ENCODE data around the gene EDA.

Gene EDA

GRCh38 chrX:70016513-70016912 is 400.6 kb downstream of the EDA start:
- H3K27me3 ChIP-seq (ENCODE audit: insufficient read depth, poor library complexity, severe bottlenecking) = no peaks in the 10 kb centered on the region
- ATAC-seq (ENCODE audit: low read depth) (no peak), DNase-seq (ENCODE audit: low spot score) (no peak)
- H3K27ac ChIP-seq (ENCODE audit: poor library complexity, severe bottlenecking) = no peak overlapping the region
- TF ChIP-seq CTCF (IDR thresholded peaks at IDR 0.05; ENCODE audit: poor library complexity, severe bottlenecking) = no peak
- H3K36me3 ChIP-seq (ENCODE audit: low read depth) = no peaks in the 10 kb centered on the region
- no peak overlapping the region for H3K4me3 ChIP-seq (ENCODE audit: severe bottlenecking)
- no peaks in the 10 kb centered on the region for H3K4me1 ChIP-seq (ENCODE audit: insufficient read depth, poor library complexity, severe bottlenecking)
- H3K9me3 ChIP-seq (ENCODE audit: severe bottlenecking) = no peaks in the 10 kb centered on the region

- Histone ChIP-seq H3K27me3 (ENCODE audit: insufficient read depth, poor library complexity, severe bottlenecking) (no peaks in the 10 kb centered on the region), H3K27ac (ENCODE audit: poor library complexity, severe bottlenecking) (no peak overlapping the region), H3K4me3 (ENCODE audit: severe bottlenecking) (no peak overlapping the region), H3K9me3 (ENCODE audit: severe bottlenecking) (no peaks in the 10 kb centered on the region), H3K36me3 (ENCODE audit: low read depth) (no peaks in the 10 kb centered on the region), H3K4me1 (ENCODE audit: insufficient read depth, poor library complexity, severe bottlenecking) (no peaks in the 10 kb centered on the region)
- ATAC-seq (ENCODE audit: low read depth) (no peak), DNase-seq (ENCODE audit: low spot score) (no peak)
- TF ChIP-seq CTCF (IDR thresholded peaks at IDR 0.05; ENCODE audit: poor library complexity, severe bottlenecking) = no peak
These were observed 406.7 kb downstream of the EDA start for GRCh38 chrX:70022616-70023015.

DNA sequence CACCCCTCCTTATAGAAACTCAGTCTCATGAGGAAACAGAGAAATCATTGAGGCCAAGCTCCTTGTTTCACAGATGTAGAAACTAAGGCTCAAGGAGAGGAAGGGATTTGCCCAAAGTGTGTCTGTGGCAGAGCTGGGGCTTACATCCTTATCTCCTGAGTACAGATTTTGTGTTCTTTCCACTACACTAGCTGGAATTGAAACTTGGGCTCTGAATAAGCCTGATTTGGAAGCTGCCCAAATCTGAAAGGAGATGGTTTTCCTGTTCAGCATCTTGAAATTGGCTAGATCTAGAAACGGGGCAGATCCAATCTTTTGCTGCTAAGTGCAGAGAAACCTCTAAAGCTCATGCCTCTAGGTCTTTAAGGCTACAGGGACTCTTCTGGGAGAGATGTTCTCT is 409.6 kb downstream of the EDA start:
- no peak for TF ChIP-seq CTCF (IDR thresholded peaks at IDR 0.05; ENCODE audit: poor library complexity, severe bottlenecking)
- H3K4me3 ChIP-seq (ENCODE audit: severe bottlenecking) = no peak overlapping the region
- DNase-seq (ENCODE audit: low spot score) = no peak
- ATAC-seq (ENCODE audit: low read depth) = no peak
- no peaks in the 10 kb centered on the region for H3K9me3 ChIP-seq (ENCODE audit: severe bottlenecking)
- no peaks in the 10 kb centered on the region for H3K4me1 ChIP-seq (ENCODE audit: insufficient read depth, poor library complexity, severe bottlenecking)
- no peak overlapping the region for H3K27ac ChIP-seq (ENCODE audit: poor library complexity, severe bottlenecking)
- H3K36me3 ChIP-seq (ENCODE audit: low read depth) = no peaks in the 10 kb centered on the region
- no peaks in the 10 kb centered on the region for H3K27me3 ChIP-seq (ENCODE audit: insufficient read depth, poor library complexity, severe bottlenecking)

DNA sequence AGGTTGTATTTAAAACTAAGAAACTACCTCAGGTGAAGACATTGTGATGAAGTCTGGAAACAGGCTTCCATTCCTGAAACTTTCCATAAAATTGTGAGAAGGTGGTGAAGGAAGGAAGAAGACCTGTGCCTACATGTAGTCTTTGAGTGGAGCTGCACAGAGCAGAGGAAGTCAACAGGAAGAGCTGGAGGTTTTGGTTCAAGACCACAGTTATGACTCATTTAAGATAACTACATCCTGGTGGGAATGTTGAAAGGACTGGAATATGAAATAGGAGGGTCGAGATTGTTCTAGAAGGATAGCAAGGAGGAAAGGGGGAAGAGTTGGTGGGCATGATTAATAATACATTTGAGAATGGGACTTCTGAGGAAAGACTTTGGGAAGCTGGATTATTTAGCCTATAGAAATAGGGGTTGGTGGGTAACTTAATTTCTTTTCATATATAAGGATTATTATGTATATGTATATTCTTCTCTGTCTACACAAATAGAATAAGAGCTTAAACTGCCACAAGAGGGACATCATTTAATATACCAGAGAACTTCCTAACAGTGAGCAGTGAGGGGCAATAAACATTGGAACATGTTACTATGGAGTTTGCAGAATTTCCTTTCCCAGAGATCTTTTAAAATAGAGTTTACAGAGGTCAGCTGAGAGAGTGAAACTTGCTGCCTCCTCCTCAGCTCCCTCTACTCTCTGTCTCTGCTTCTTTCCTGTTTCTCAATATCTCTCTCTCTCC is 410.4 kb downstream of the EDA start:
- no peaks in the 10 kb centered on the region for H3K4me1 ChIP-seq (ENCODE audit: insufficient read depth, poor library complexity, severe bottlenecking)
- ATAC-seq (ENCODE audit: low read depth) (no peak), DNase-seq (ENCODE audit: low spot score) (no peak)
- H3K27me3 ChIP-seq (ENCODE audit: insufficient read depth, poor library complexity, severe bottlenecking) = no peaks in the 10 kb centered on the region
- H3K27ac ChIP-seq (ENCODE audit: poor library complexity, severe bottlenecking) = no peak overlapping the region
- no peak for TF ChIP-seq CTCF (IDR thresholded peaks at IDR 0.05; ENCODE audit: poor library complexity, severe bottlenecking)
- H3K36me3 ChIP-seq (ENCODE audit: low read depth) = no peaks in the 10 kb centered on the region
- no peaks in the 10 kb centered on the region for H3K9me3 ChIP-seq (ENCODE audit: severe bottlenecking)
- H3K4me3 ChIP-seq (ENCODE audit: severe bottlenecking) = no peak overlapping the region

DNA sequence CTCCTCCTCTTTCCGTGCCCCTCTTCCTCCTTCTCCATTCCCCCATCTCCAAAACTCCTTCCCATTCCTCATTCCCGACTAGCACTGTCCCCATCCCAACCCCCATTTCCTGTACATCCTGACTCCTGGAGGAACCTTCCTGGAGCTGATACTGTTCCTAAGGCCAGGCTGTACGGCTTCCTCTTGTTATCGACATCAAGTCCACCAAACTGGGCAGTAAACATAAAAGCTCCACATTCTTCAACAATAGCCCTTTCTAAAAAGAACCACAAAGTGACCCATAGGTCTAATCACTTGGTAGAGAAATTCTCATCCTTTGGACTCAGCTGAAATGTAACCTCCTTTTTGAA is 410.9 kb downstream of the EDA start:
- no peak for ATAC-seq (ENCODE audit: low read depth)
- no peak for TF ChIP-seq CTCF (IDR thresholded peaks at IDR 0.05; ENCODE audit: poor library complexity, severe bottlenecking)

More for the DNA sequence above, 410.9 kb downstream of the EDA start:
- H3K4me1 ChIP-seq (ENCODE audit: insufficient read depth, poor library complexity, severe bottlenecking) = no peaks in the 10 kb centered on the region
- no peaks in the 10 kb centered on the region for H3K36me3 ChIP-seq (ENCODE audit: low read depth)
- DNase-seq (ENCODE audit: low spot score) = no peak
- no peak overlapping the region for H3K27ac ChIP-seq (ENCODE audit: poor library complexity, severe bottlenecking)
- H3K9me3 ChIP-seq (ENCODE audit: severe bottlenecking) = no peaks in the 10 kb centered on the region
- no peaks in the 10 kb centered on the region for H3K27me3 ChIP-seq (ENCODE audit: insufficient read depth, poor library complexity, severe bottlenecking)
- H3K4me3 ChIP-seq (ENCODE audit: severe bottlenecking) = no peak overlapping the region
